Measurements from ENCODE around the gene SPINK7.

- TF ChIP-seq CTCF (IDR thresholded peaks at IDR 0.05) (no peak), POLR2A (IDR thresholded peaks at IDR 0.05) (no peak)
Measured at GRCh38 chr5:148333262-148333849, 21.1 kb downstream of the SPINK7 start.

All from adrenal gland (tissue), 5 donors.